Measurements from ENCODE around the gene NRIP1. TPM values are rescaled to one million over a fixed set of nuclear protein-coding genes. Genes with fewer than 3 reads are reported as not detected.
A peak's percentile ranks its signal among the peaks of the same experiment; 100 is the strongest.

Gene NRIP1
- total and polyA plus RNA-seq, 11 donors = 2.9 to 32.0 (median 17.6) TPM

GRCh38 chr21:14923468-14923867, 141.3 kb downstream of the NRIP1 start:
- Histone ChIP-seq H3K4me1 (peaks cover 0 to 6% (median 0%) of the 10 kb centered on the region in 12 donors), H3K9me3 (no peaks in the 10 kb centered on the region), H3K4me3 (no peak overlapping the region), H3K36me3 (no peaks in the 10 kb centered on the region), H3K27ac (no peak overlapping the region), H3K27me3 (no peaks in the 10 kb centered on the region)
- no peak for ATAC-seq
- TF ChIP-seq, protein P1, sequence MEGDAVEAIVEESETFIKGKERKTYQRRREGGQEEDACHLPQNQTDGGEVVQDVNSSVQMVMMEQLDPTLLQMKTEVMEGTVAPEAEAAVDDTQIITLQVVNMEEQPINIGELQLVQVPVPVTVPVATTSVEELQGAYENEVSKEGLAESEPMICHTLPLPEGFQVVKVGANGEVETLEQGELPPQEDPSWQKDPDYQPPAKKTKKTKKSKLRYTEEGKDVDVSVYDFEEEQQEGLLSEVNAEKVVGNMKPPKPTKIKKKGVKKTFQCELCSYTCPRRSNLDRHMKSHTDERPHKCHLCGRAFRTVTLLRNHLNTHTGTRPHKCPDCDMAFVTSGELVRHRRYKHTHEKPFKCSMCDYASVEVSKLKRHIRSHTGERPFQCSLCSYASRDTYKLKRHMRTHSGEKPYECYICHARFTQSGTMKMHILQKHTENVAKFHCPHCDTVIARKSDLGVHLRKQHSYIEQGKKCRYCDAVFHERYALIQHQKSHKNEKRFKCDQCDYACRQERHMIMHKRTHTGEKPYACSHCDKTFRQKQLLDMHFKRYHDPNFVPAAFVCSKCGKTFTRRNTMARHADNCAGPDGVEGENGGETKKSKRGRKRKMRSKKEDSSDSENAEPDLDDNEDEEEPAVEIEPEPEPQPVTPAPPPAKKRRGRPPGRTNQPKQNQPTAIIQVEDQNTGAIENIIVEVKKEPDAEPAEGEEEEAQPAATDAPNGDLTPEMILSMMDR (IDR thresholded peaks at IDR 0.05) = no peak
- TF ChIP-seq POLR2A (IDR thresholded peaks at IDR 0.05) = no peak
- 48 to 76% (median 57%) methylated on average over 1 of the region's 1 CpG for WGBS, 4 donors
- intact Hi-C loops (cut with DNase I) = no loop called here
- no peak for DNase-seq

DNA sequence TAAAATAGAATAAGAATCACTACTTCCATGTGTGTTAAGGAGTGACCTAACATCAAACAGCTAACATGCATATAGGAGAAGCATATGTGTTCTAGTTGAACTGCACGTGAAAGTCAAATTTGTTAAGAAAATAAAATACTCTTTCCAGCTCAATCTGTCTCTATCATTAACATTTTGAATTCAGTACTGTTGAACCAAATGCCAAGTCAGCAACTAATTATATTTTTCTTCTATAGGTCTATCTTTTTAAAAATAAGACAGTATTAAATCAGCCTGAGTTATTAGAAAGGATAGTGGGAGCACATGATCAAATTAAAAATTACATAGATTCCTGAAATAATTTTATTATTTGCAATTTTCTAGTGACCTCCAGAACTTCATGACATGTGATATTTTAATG, 141.8 kb downstream of the NRIP1 start:
- H3K27ac ChIP-seq = no peak overlapping the region
- no peak for TF ChIP-seq POLR2A (IDR thresholded peaks at IDR 0.05)
- TF ChIP-seq, protein P1 (IDR thresholded peaks at IDR 0.05) = no peak
- H3K36me3 ChIP-seq = no peaks in the 10 kb centered on the region
- DNase-seq (no peak), ATAC-seq (no peak)
- H3K4me1 ChIP-seq = peaks cover 0 to 6% (median 0%) of the 10 kb centered on the region in 12 donors
- no peaks in the 10 kb centered on the region for H3K9me3 ChIP-seq
- no peak overlapping the region for H3K4me3 ChIP-seq
- 43 to 63% (median 59%) methylated on average over 1 of the region's 1 CpG for WGBS, 4 donors
- H3K27me3 ChIP-seq = no peaks in the 10 kb centered on the region
- intact Hi-C loops (cut with DNase I) = no loop called here

- Histone ChIP-seq H3K27ac (no peak overlapping the region), H3K9me3 (no peaks in the 10 kb centered on the region)
- no peak for ATAC-seq
Measured at GRCh38 chr21:14918527-14918926, 146.3 kb downstream of the NRIP1 start.

DNA sequence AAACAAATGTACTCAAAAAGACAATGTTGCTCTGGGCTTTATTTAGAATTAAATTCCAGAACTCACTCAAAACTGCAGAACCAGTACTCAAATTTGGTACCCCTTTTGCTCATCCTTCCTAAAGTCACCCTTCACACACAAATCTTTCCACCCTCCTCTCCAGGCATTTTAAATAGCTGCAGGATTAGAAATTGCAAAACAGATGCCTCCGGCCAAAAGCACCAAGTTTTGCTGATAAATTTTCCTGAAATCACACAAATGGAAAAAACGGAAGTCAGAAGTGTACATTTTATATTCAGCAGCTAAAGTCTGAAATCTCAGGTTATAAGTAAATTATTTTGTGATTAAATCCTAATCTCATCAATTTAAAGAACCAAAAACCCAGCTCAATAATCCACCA, 147.0 kb downstream of the NRIP1 start:
- Histone ChIP-seq H3K4me1 (peaks cover 0 to 4% (median 0%) of the 10 kb centered on the region in 12 donors), H3K27ac (no peak overlapping the region), H3K9me3 (no peaks in the 10 kb centered on the region), H3K27me3 (no peaks in the 10 kb centered on the region), H3K4me3 (peak overlapping the region in 2 of 12 donors; percentile 1 to 6), H3K36me3 (no peaks in the 10 kb centered on the region)
- intact Hi-C loops (cut with DNase I) = no loop called here
- no peak for DNase-seq
- no peak for ATAC-seq
- TF ChIP-seq, protein P1 (IDR thresholded peaks at IDR 0.05) = no peak
- TF ChIP-seq POLR2A (IDR thresholded peaks at IDR 0.05) = no peak
- WGBS, 4 donors = 70 to 80% (median 73%) methylated on average over 2 of the region's 2 CpGs

More at GRCh38 chr21:14918527-14918926, 146.3 kb downstream of the NRIP1 start:
- WGBS, 4 donors = 70 to 74% (median 71%) methylated on average over 5 of the region's 5 CpGs
- no peak for DNase-seq
- Histone ChIP-seq H3K27me3 (no peaks in the 10 kb centered on the region), H3K4me3 (peak overlapping the region in 2 of 12 donors; percentile 1 to 6), H3K36me3 (no peaks in the 10 kb centered on the region), H3K4me1 (peaks cover 0 to 6% (median 0%) of the 10 kb centered on the region in 12 donors)
- intact Hi-C loops (cut with DNase I) = no loop called here
- no peak for TF ChIP-seq POLR2A (IDR thresholded peaks at IDR 0.05)
- TF ChIP-seq, protein P1 (IDR thresholded peaks at IDR 0.05) = no peak
